HepG2 (cell line): ENCODE measurements around the gene PC. TPM values are rescaled to one million over a fixed set of nuclear protein-coding genes. Genes with fewer than 3 reads are reported as not detected.
A peak's percentile ranks its signal among the peaks of the same experiment; 100 is the strongest.

Source experiments
- ATF6 ChIP-seq: sonication (generic); formaldehyde crosslinking; conservative IDR thresholded peaks from 2 replicates; pipeline ENCODE4 v1.4.0; 2020; ENCODE audit warnings: missing genetic modification reagents
- CEBPB ChIP-seq: IDR thresholded peaks from 2 replicates; pipeline ENCODE4 v1.6.1; 2011; ENCODE audit warnings: low read depth, low read length, improper control_type of control experiment, borderline replicate concordance
- DBP ChIP-seq: sonication (generic); formaldehyde crosslinking; IDR thresholded peaks from 2 replicates; pipeline ENCODE4 v1.4.0; 2020; ENCODE audit warnings: missing genetic modification reagents; ENCODE audit errors: not compliant biosample characterization
- FOSL1 ChIP-seq: sonication (generic); formaldehyde crosslinking; IDR thresholded peaks from 2 replicates; pipeline ENCODE4 v1.9.0; 2021; ENCODE audit warnings: missing genetic modification reagents, borderline replicate concordance
- HMGXB4 ChIP-seq, 2 experiments: sonication (generic) in 1 of 2; formaldehyde crosslinking in 1 of 2; IDR thresholded peaks; 2 replicates each; pipeline versions ENCODE4 v1.4.0 to v1.6.1; 2018 to 2020; ENCODE audit warnings: missing genetic modification reagents in 2 of 2, borderline replicate concordance in 1 of 2, low read depth in 1 of 2, mild to moderate bottlenecking in 1 of 2, missing biosample characterization in 1 of 2
- KAT8 ChIP-seq: IDR thresholded peaks from 2 replicates; pipeline ENCODE4 v1.6.1; 2016; ENCODE audit warnings: missing genetic modification reagents, missing compliant biosample characterization
- KDM6A ChIP-seq: IDR thresholded peaks from 2 replicates; pipeline ENCODE4 v1.6.1; 2016; ENCODE audit warnings: low read depth
- MEIS1 ChIP-seq: sonication (generic); formaldehyde crosslinking; IDR thresholded peaks from 2 replicates; pipeline ENCODE4 v1.9.0; 2021; ENCODE audit warnings: mild to moderate bottlenecking, missing genetic modification reagents, moderate library complexity, borderline replicate concordance
- MTA1 ChIP-seq: sonication (generic); formaldehyde crosslinking; IDR thresholded peaks from 2 replicates; pipeline ENCODE4 v1.4.0; 2020; ENCODE audit warnings: missing genetic modification reagents, mild to moderate bottlenecking, borderline replicate concordance
- RERE ChIP-seq: IDR thresholded peaks from 2 replicates; pipeline ENCODE4 v1.6.1; 2016; ENCODE audit warnings: low read depth, missing genetic modification reagents, missing compliant biosample characterization
- RXRB ChIP-seq: IDR thresholded peaks from 2 replicates; pipeline ENCODE4 v1.6.1; 2016; ENCODE audit warnings: borderline replicate concordance, missing genetic modification reagents, missing compliant biosample characterization
- ZFP36 ChIP-seq: fragments of 150-350 bp; IDR thresholded peaks from 2 replicates; pipeline ENCODE4 v1.6.1; 2018; ENCODE audit warnings: borderline replicate concordance, low read length, low read depth; ENCODE audit not compliant: partially characterized antibody
- ZNF589 ChIP-seq: sonication (generic); formaldehyde crosslinking; conservative IDR thresholded peaks from 2 replicates; pipeline ENCODE4 v1.8.0; 2022; ENCODE audit warnings: mild to moderate bottlenecking, moderate library complexity, missing genetic modification reagents
- ZNF652 ChIP-seq: IDR thresholded peaks from 2 replicates; pipeline ENCODE4 v1.6.1; 2016; ENCODE audit warnings: low read depth, borderline replicate concordance
- ZNF660 ChIP-seq: sonication (generic); formaldehyde crosslinking; IDR thresholded peaks from 2 replicates; pipeline ENCODE4 v1.5.1; 2020; ENCODE audit warnings: mild to moderate bottlenecking, low read depth, missing genetic modification reagents, borderline replicate concordance
- ZSCAN21 ChIP-seq: sonication (generic); formaldehyde crosslinking; IDR thresholded peaks from 2 replicates; pipeline ENCODE4 v1.8.0; 2022; ENCODE audit warnings: mild to moderate bottlenecking, missing genetic modification reagents, moderate library complexity, borderline replicate concordance
- polyA plus RNA-seq, 8 experiments: library from polyadenylated mRNA; depleted of rRNA in 3 of 8; stranded (reverse) in 7 of 8; unstranded in 1 of 8; fragments of >200 nt; fragmentation: Illumina TruSeq in 4 of 8; extraction: Trizol in 4 of 8; gene quantifications; 2 replicates each; pipeline versions ENCODE4 v1.2.1 to v1.2.3, GENCODE V29; 2011 to 2016; ENCODE audit warnings: low read depth in 4 of 8, missing spikeins in 1 of 8, mixed read lengths in 1 of 8; ENCODE audit not compliant: insufficient read depth in 1 of 8
- total RNA-seq, 5 experiments: library from RNA; depleted of rRNA; stranded (reverse); fragments of >200 nt; fragmentation: Illumina TruSeq; extraction: Trizol; gene quantifications; 2 replicates each; pipeline ENCODE4 v1.2.3, GENCODE V29; 2016; ENCODE audit warnings: low read depth in 1 of 5

PC gene
- total and polyA plus RNA-seq, 2 of the 13 experiments (the other 11 are each of a cell fraction or from before 2014, with no cell fraction given), result 29.0 to 39.0 TPM

GRCh38 chr11:66901964-66902390 is 56.2 kb downstream of the PC start (continued):
- TF ChIP-seq RERE (peak; percentile 74; the same call in 1 of the 2 replicates), KDM6A (CRISPR knock-in tag) (peak; percentile 92), MEIS1 (CRISPR knock-in tag) (0 out of 2 replicates have a peak, but pooled peaks have one; percentile 49), KAT8 (CRISPR knock-in tag) (peak; percentile 86; the same call in 1 of the 2 replicates), MTA1 (CRISPR knock-in tag) (no peak; the same call in 1 of the 2 replicates), ZNF652 (CRISPR knock-in tag) (peak; percentile 17; the same call in 1 of the 2 replicates), ATF6 (CRISPR knock-in tag) (0 out of 2 replicates have a peak, but pooled peaks have one; percentile 56), ZNF660 (no peak), ZFP36 (no peak), ZSCAN21 (CRISPR knock-in tag) (peak; percentile 86), RXRB (CRISPR knock-in tag) (peak; percentile 98), DBP (CRISPR knock-in tag) (no peak), HMGXB4 (CRISPR knock-in tag; IDR thresholded peaks at IDR 0.05; ENCODE audit: borderline replicate concordance in 1 of 2, low read depth in 1 of 2) (peak in 1 of 2 experiments; percentile 68; a peak in 1 of 4 replicates), CEBPB (peak; percentile 12; the same call in 1 of the 2 replicates), FOSL1 (CRISPR knock-in tag) (peak; percentile 28; the same call in 1 of the 2 replicates), ZNF589 (CRISPR knock-in tag) (no peak)
